Measurements from ENCODE around the gene HS3ST5.

DNA sequence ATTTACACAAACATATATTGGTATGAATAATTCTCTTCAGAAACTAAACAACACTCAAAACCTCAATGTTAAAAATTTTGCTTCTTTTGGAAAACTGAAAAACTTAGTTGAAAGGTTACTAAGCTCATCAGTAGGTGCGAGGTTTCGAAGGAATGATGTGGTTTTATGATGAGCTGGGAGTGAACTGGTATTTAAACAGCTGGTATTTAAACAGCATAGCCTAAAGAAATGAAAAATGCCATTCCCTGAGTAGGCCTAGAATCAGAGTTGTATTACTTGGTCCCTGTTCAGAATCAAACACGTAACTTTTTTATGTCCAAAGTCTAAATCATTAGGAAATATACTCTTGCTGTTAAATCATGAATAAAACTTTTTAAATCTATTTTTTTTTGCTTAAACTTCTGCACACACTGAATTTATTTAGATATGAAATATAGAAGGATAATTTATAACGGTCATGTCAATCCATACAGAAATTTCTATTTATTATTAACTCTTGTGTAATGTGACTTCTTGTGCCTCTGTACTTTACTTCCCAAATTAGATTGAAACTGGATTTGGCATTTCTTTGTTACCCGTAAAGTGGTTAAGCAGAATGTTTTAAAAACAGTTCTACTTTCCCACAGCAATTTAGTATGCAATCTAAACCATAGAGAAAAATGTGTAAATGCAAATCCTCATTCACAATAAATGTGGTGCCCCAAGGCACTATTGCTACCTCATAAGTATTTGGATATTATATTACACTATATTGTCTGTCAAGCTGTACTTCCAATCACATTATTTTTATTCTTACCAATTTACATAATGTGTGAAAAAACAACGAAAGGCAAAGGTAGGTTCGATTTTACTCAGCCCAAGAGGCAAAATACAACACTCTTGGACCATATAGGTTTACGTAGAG is 124.1 kb downstream of the HS3ST5 start:
- TF ChIP-seq CTCF (IDR thresholded peaks at IDR 0.05; ENCODE audit: low read depth, low read length) (no peak), EZH2phosphoT487 (IDR thresholded peaks at IDR 0.05; ENCODE audit: low read depth) (no peak)

Measured in OCI-LY3 (cell line).